Bronchial epithelial cell (primary cell): Measurements from ENCODE around the gene UBE2D2. TPM values are rescaled to one million over a fixed set of nuclear protein-coding genes. Genes with fewer than 3 reads are reported as not detected.

Experiments used
- DNase-seq: peaks from one replicate; pipeline ENCODE4 v3.0.0-alpha.2; 2010; ENCODE audit warnings: low read depth
- FAIRE-seq: peaks from 2 replicates; lab custom pipeline; 2011; peaks lifted over from hg19 to GRCh38; lab: Jason Lieb, UNC
- H3K27me3 ChIP-seq: 2 replicates; pipeline ENCODE4 v1.5.1; 2011; ENCODE audit warnings: low read length; ENCODE audit not compliant: control insufficient read depth, insufficient read depth
- H3K36me3 ChIP-seq: 2 replicates; pipeline ENCODE4 v1.5.1; 2011; ENCODE audit warnings: low read length; ENCODE audit not compliant: control insufficient read depth, insufficient read depth
- H3K4me3 ChIP-seq: 2 replicates; pipeline ENCODE4 v1.5.1; 2011; ENCODE audit warnings: mild to moderate bottlenecking, low read depth, low read length, control low read depth
- CTCF ChIP-seq: IDR thresholded peaks from 2 replicates; pipeline ENCODE4 v1.5.1; 2011; ENCODE audit warnings: mild to moderate bottlenecking, moderate library complexity, low read length, control low read depth, inconsistent platforms; ENCODE audit not compliant: insufficient read depth, severe bottlenecking
- total RNA-seq: library from RNA; depleted of rRNA; stranded (reverse); fragments of >200 nt; gene quantifications from 2 replicates; pipeline ENCODE4 v1.2.1, GENCODE V29; 2014

UBE2D2 gene
- total RNA-seq, 1 donor from 2014 or later = 52.1 TPM

GRCh38 chr5:139642891-139643871 lies 82.0 kb downstream of the UBE2D2 start:
- no peak for FAIRE-seq
- Histone ChIP-seq H3K4me3 (no peak overlapping the region), H3K36me3 (no peaks in the 10 kb centered on the region), H3K27me3 (no peaks in the 10 kb centered on the region)
- no peak for DNase-seq
- TF ChIP-seq CTCF = no peak

- TF ChIP-seq CTCF = no peak
- Histone ChIP-seq H3K36me3 (no peaks in the 10 kb centered on the region), H3K4me3 (no peak overlapping the region), H3K27me3 (no peaks in the 10 kb centered on the region)
- DNase-seq (no peak), FAIRE-seq (no peak)
Measured at GRCh38 chr5:139644001-139644456, 82.9 kb downstream of the UBE2D2 start.

GRCh38 chr5:139644646-139645429 lies 83.7 kb downstream of the UBE2D2 start:
- H3K4me3 ChIP-seq = no peak overlapping the region
- no peaks in the 10 kb centered on the region for H3K27me3 ChIP-seq
- no peak for FAIRE-seq
- no peaks in the 10 kb centered on the region for H3K36me3 ChIP-seq
- DNase-seq = no peak
- no peak for TF ChIP-seq CTCF

- no peak for TF ChIP-seq CTCF
- DNase-seq = no peak
- Histone ChIP-seq H3K36me3 (no peaks in the 10 kb centered on the region), H3K4me3 (no peak overlapping the region), H3K27me3 (no peaks in the 10 kb centered on the region)
- no peak for FAIRE-seq
Measured at GRCh38 chr5:139645430-139645871, 84.3 kb downstream of the UBE2D2 start.

- no peak for TF ChIP-seq CTCF
- Histone ChIP-seq H3K36me3 (no peaks in the 10 kb centered on the region), H3K27me3 (no peaks in the 10 kb centered on the region), H3K4me3 (no peak overlapping the region)
- DNase-seq (no peak), FAIRE-seq (no peak)
Measured at GRCh38 chr5:139646111-139646510, 85.0 kb downstream of the UBE2D2 start.
